Dermis blood vessel endothelial cell (primary cell): ENCODE measurements around the gene RTBDN. TPM values are rescaled to one million over a fixed set of nuclear protein-coding genes. Genes with fewer than 3 reads are reported as not detected.

Experiments used
- DNase-seq: peaks from one replicate; pipeline ENCODE4 v3.0.0; 2010
- total RNA-seq: library from RNA; depleted of rRNA; stranded (reverse); fragments of >200 nt; gene quantifications from 2 replicates; pipeline ENCODE4 v1.2.3, GENCODE V29; 2014

The RTBDN gene
- total RNA-seq, 1 donor from 2014 or later = not detected

DNA sequence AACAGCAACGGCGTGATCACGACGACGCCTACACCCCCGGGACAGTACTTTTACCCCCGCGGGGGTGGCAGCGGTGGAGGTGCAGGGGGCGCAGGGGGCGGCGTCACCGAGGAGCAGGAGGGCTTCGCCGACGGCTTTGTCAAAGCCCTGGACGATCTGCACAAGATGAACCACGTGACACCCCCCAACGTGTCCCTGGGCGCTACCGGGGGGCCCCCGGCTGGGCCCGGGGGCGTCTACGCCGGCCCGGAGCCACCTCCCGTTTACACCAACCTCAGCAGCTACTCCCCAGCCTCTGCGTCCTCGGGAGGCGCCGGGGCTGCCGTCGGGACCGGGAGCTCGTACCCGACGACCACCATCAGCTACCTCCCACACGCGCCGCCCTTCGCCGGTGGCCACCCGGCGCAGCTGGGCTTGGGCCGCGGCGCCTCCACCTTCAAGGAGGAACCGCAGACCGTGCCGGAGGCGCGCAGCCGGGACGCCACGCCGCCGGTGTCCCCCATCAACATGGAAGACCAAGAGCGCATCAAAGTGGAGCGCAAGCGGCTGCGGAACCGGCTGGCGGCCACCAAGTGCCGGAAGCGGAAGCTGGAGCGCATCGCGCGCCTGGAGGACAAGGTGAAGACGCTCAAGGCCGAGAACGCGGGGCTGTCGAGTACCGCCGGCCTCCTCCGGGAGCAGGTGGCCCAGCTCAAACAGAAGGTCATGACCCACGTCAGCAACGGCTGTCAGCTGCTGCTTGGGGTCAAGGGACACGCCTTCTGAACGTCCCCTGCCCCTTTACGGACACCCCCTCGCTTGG, 42.1 kb downstream of the RTBDN start:
- DNase-seq = peak; percentile 65

- peak; percentile 99 for DNase-seq
Observed at GRCh38 chr19:12791345-12792050, 42.9 kb downstream of the RTBDN start, which contains the start of gene JUNB. Gene JUNB, plus strand, starts transcription at chr19:12791486. Its CDS starts 286 bp downstream, at chr19:12791772.

DNA sequence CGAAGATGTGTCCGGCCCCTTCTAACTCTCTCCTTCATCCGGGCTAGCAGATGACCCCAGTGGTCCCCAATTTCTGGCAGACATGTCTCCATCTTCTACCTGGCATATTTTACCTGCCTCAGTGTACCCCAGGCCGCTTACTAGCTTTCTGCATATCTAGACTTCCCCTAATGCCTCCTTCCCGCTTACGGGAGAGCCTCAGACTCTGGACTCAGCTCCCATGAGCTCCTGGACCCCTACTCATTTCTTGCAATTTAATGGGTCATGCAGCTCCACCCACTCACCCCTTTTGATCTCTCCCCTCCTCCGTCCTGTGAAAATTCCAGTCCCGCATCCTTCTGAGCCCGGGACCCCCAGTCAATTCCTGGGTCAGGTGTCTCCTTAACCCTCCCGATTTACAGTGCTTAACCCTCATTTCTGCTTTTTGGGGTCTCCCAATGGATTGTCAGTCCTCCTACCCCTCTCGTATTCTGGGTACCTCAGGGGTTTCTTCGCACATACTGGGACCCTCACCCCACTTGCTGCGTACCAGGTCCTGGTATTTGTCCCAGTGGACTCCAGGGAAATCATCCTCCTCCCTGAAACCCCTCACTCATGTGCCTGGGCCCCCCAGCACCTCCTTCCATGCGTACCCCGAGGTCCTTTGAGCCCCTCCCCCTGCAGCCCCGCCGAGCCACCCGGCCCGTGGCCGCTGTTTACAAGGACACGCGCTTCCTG, 43.6 kb downstream of the RTBDN start:
- DNase-seq = no peak

- peak; percentile 96 for DNase-seq
Observed at GRCh38 chr19:12789904-12790619, 44.3 kb downstream of the RTBDN start.

GRCh38 chr19:12789098-12789903, 45.1 kb downstream of the RTBDN start:
- DNase-seq = no peak

GRCh38 chr19:12788682-12789097, 45.7 kb downstream of the RTBDN start:
- DNase-seq = peak; percentile 82

GRCh38 chr19:12788042-12788681, 46.2 kb downstream of the RTBDN start:
- DNase-seq = no peak

GRCh38 chr19:12787458-12787857, 46.9 kb downstream of the RTBDN start:
- no peak for DNase-seq

- DNase-seq = no peak
Observed at GRCh38 chr19:12786952-12787351, 47.4 kb downstream of the RTBDN start.

DNA sequence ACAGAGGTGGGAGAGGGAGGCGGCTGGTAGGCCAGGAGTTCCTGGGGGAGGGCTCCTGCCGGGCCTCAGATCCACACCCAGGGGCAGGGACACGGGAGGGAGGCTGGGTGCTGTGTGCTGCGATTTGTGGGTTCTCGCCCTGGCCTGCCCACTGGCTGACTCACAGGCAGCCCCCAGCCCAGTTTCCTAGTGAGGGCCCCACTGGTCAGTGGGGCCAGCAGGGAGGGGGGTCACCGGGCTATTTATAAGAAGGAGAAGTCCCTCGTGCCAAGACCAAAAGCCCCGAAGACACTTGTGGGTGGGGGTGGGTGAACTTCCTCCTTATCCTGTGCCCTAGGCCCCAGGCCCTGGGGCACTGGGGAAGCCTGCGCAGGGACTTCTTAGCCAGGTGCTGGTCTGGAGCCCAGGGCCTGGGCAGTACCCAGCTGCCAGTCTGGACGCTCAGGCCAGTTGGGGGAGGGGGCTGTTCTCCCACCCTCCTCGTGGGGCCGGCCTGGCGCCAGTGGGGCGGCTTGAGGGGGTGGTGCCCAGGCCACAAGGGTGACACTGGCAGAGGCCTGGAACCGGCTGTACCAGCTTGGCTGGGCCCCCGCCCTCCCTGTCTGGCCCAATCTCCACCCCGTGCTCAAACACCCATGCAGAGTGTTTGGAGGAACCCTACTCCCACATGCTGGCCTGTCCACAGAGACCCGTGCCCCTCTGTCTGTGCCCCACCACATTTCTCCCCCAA, 48.1 kb downstream of the RTBDN start:
- DNase-seq = no peak

- DNase-seq = no peak
Observed at GRCh38 chr19:12785431-12786031, 48.8 kb downstream of the RTBDN start.

GRCh38 chr19:12784871-12785430, 49.4 kb downstream of the RTBDN start:
- DNase-seq = no peak

- no peak for DNase-seq
Observed at GRCh38 chr19:12784394-12784870, 49.9 kb downstream of the RTBDN start.

GRCh38 chr19:12783849-12784393, 50.5 kb downstream of the RTBDN start:
- DNase-seq = no peak

DNA sequence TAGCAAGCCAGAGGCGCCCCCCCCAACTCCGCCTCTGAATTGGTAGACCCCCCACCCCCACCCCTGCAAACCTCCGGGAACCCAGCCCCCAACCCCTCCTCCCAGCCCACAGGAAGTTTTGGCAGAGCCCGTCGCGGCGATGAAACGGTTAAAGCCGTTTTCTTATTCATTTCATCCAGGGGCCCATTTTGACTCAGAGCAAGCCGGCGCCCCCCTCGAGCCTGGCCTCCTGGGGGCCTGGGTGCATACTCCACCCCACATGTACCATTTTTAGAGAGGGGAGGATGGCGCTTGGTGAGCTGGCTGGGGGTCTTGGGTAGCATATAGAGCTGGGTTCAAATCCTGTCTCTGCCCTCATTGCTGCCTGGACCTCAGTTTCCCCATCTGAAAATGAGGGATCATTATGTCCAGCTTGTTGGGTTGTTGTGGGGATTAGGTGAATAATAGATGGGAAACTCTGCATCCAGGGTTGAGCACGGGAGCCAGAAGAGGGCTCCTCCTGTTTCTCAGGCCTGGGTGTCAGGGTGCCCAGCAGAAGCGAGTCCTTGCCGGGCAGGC, 51.0 kb downstream of the RTBDN start:
- DNase-seq = no peak

DNA sequence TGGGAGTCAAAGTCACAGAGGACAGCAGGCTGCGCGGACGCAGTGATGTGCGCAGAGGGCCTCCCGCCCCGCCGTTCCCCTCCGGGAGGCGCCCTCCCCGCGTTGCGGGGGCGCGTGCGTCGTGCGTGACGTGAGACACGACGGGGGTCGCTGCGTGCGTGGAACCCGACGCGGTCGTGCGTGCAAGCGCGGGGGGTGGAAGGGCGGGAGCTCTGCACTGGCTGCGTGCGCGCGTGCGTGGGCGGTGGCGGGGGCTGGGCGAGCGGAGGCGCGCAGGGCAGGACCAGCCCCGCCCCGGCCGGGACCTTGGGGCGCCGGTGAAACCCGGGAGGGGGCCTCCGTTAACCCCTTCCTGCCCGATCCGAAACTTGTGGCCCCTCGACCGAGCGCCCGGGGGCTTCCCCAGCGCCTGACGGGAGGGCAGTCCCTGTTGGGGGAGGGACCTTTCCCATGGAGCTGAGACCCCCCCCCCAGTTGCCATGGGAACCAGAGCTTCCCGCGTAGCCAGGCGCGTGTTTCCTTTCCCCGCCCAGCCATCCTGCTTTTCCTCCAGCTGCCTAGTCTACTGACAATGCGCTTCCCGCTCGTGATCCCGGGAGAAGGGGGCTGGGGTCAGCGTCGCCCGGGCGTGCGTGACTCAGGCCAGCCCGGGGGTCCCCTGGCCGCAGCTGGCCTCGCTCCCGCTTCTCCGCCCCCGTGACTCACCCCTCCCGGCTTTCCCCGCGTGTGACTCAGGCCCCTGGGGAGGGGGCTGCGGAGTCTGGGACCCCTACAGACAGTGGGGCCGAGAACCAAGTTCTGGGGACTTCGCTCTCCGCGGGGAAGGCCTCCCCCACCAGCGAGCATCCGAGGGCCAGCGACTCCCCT, 51.7 kb downstream of the RTBDN start:
- peak; percentile 97 for DNase-seq

DNA sequence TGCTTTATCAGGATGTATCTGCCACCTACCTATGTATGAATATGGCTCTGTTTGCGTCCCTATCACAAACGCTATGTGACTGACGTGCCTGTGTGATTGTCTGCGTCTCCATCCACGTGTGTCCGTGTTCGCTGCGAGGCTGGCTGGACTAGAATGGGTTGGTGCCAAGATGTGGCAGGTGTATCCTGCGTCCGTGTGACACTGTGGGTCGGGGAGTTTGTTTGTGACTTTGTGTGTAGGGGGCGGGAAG, 52.3 kb downstream of the RTBDN start:
- DNase-seq = no peak
